ENCODE measurements around the gene OR4M1. TPM values are rescaled to one million over a fixed set of nuclear protein-coding genes. Genes with fewer than 3 reads are reported as not detected.
A peak's percentile ranks its signal among the peaks of the same experiment; 100 is the strongest.
"Not testable (repeated sequence)": the region's sequence is repeated elsewhere in the genome, so short reads cannot be mapped to it uniquely, and the experiment has no call there.

OR4M1 gene
- total RNA-seq, 1 experiment from 2014 or later, result not detected

DNA sequence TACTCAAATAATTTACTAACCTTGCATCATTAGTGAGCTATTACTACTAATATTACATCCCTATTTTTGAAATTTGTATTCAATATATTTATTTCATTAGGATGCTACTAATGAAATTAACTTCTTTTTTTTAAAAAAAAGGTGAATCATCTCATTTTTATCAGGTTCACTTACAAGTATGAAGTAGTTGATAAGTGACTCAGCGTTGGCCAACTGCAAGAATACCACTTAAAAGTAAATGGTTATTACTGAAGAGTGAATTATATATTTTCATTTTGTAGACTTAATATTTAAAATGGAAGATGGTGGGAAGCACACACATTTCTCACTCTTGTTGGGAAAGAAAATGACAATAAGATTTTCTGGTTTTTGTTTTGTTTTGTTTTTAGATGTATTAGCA, 49.9 kb downstream of the OR4M1 start:
- DNase-seq (ENCODE audit: low read depth), result peak; percentile 46

DNA sequence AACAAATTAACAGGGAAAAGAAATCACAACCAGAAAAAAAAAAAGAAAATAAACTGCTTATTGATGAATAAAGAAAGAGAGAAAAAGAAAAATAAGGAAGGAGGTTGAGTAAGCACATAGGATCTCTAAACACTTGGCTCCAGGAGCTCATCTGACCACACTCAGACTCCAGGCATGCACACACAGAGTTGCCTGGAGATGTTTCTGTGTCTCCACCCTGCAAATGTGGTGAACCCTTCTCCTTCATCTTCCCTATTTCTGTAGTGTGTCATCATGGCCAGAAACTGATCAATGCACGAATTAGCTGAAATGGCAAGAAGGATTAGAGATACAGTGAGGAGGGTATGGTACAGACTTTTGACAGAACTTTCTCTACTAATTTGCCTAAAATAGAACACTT, 50.5 kb downstream of the OR4M1 start:
- DNase-seq (ENCODE audit: low read depth), result peak; percentile 89

DNA sequence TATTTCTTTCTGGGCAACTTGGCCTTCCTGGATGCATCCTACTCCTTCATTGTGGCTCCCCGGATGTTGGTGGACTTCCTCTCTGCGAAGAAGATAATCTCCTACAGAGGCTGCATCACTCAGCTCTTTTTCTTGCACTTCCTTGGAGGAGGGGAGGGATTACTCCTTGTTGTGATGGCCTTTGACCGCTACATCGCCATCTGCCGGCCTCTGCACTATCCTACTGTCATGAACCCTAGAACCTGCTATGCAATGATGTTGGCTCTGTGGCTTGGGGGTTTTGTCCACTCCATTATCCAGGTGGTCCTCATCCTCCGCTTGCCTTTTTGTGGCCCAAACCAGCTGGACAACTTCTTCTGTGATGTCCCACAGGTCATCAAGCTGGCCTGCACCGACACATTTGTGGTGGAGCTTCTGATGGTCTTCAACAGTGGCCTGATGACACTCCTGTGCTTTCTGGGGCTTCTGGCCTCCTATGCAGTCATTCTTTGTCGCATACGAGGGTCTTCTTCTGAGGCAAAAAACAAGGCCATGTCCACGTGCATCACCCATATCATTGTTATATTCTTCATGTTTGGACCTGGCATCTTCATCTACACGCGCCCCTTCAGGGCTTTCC, 54.4 kb downstream of the OR4M1 start:
- DNase-seq (ENCODE audit: low read depth), result not testable (repeated sequence)

GRCh38 chr14:19828314-19828713, 55.0 kb downstream of the OR4M1 start:
- DNase-seq (ENCODE audit: low read depth), result no peak

Other genes with a start within 250 kb of the OR4M1 start
- gene OR11H2, start 59.6 kb upstream of the OR4M1 start, total RNA-seq (2014; rRNA removed; shearing (Covaris generic)), result not detected in 2 replicates
- not detected in 2 replicates for gene OR4Q3, start 29.9 kb upstream of the OR4M1 start, total RNA-seq (2014; rRNA removed; shearing (Covaris generic))
- gene OR4N2, start 30.3 kb downstream of the OR4M1 start, total RNA-seq (2014; rRNA removed; shearing (Covaris generic)), result not detected in 2 replicates
- not detected in 2 replicates for gene OR4K2, start 101.6 kb downstream of the OR4M1 start, total RNA-seq (2014; rRNA removed; shearing (Covaris generic))
- gene OR4K5, start 147.1 kb downstream of the OR4M1 start, total RNA-seq (2014; rRNA removed; shearing (Covaris generic)), result not detected in 2 replicates
- gene OR4K1, start 157.4 kb downstream of the OR4M1 start, total RNA-seq (2014; rRNA removed; shearing (Covaris generic)), result not detected in 2 replicates
- gene OR4K15, start 202.1 kb downstream of the OR4M1 start, total RNA-seq (2014; rRNA removed; shearing (Covaris generic)), result not detected in 2 replicates
- gene OR4Q2, start 228.7 kb downstream of the OR4M1 start, total RNA-seq (2014; rRNA removed; shearing (Covaris generic)), result not detected in 2 replicates
- gene OR4K14, start 245.8 kb downstream of the OR4M1 start, total RNA-seq (2014; rRNA removed; shearing (Covaris generic)), result not detected in 2 replicates

All from Daoy (cell line).